AG04450 (cell line): ENCODE results near the gene SERINC5. TPM values are rescaled to one million over a fixed set of nuclear protein-coding genes. Genes with fewer than 3 reads are reported as not detected.

Experiments used
- CTCF ChIA-PET: fragments of 300-600, 350-600 bp; formaldehyde crosslinking; extraction: SDS; loops from one replicate; lab custom pipeline; 2022; ENCODE audit warnings: antibody characterized with exemption, inconsistent platforms; lab: Charles Lee
- POLR2A ChIA-PET: fragments of 350-600 bp; formaldehyde crosslinking; extraction: SDS; loops from one replicate; lab custom pipeline; 2021; ENCODE audit warnings: antibody characterized with exemption, inconsistent platforms; lab: Yijun Ruan, JAX
- DNase-seq: peaks from one replicate; pipeline ENCODE4 v3.0.0-alpha.2; 2011; ENCODE audit warnings: low read depth, low spot score
- H3K27ac ChIP-seq: one replicate; pipeline ENCODE4 v1.5.1; 2012; ENCODE audit warnings: low read depth, low read length, control low read depth
- H3K27me3 ChIP-seq: one replicate; pipeline ENCODE4 v1.6.0; 2012; ENCODE audit warnings: low read length; ENCODE audit not compliant: control insufficient read depth, insufficient read depth
- H3K4me3 ChIP-seq: 2 replicates; pipeline ENCODE4 v1.5.1; 2011; ENCODE audit warnings: mild to moderate bottlenecking, low read depth, low read length, control low read depth
- H3K9me3 ChIP-seq: 2 replicates; pipeline ENCODE4 v1.5.1; 2012; ENCODE audit warnings: low read length; ENCODE audit not compliant: control insufficient read depth, insufficient read depth
- CTCF ChIP-seq: IDR thresholded peaks from 2 replicates; pipeline ENCODE4 v1.5.1; 2011; ENCODE audit warnings: low read depth, low read length, control low read depth, inconsistent platforms
- polyA plus RNA-seq: library from polyadenylated mRNA; depleted of rRNA; stranded (reverse); fragments of >200 nt; gene quantifications from 2 replicates; pipeline ENCODE4 v1.2.3, GENCODE V29; 2011

SERINC5 gene
- polyA plus RNA-seq, 1 experiment, result 8.5 TPM

- DNase-seq, result no peak
- Histone ChIP-seq H3K27ac (no peak overlapping the region), H3K9me3 (no peaks in the 10 kb centered on the region), H3K27me3 (peaks cover 4% of the 10 kb centered on the region), H3K4me3 (no peak overlapping the region)
- no peak for TF ChIP-seq CTCF
- CTCF ChIA-PET, result interaction anchor here (1.0 kb wide), 1 partner anchor 7 kb away, joined by 3 read pairs; no protein-coding TSS in a partner anchor
- POLR2A ChIA-PET, result no interaction called here
Measured at GRCh38 chr5:80076131-80077050, 179.5 kb downstream of the SERINC5 start.

GRCh38 chr5:80072103-80073073 is 183.5 kb downstream of the SERINC5 start:
- H3K27ac ChIP-seq, result no peak overlapping the region
- H3K27me3 ChIP-seq, result no peaks in the 10 kb centered on the region
- CTCF ChIA-PET, result interaction anchor here (0.5 to 3.3 kb wide), 3 partner anchors 11 to 204 kb away, joined by 3 to 27 read pairs (median 3); no protein-coding TSS in a partner anchor
- H3K4me3 ChIP-seq, result no peak overlapping the region
- DNase-seq, result no peak
- no peak for TF ChIP-seq CTCF
- H3K9me3 ChIP-seq, result no peaks in the 10 kb centered on the region
- POLR2A ChIA-PET, result no interaction called here

- POLR2A ChIA-PET, result no interaction called here
Measured at GRCh38 chr5:80071510-80072021, 184.3 kb downstream of the SERINC5 start.

GRCh38 chr5:80070338-80071056 is 185.4 kb downstream of the SERINC5 start:
- H3K4me3 ChIP-seq, result no peak overlapping the region
- no peaks in the 10 kb centered on the region for H3K27me3 ChIP-seq
- CTCF ChIA-PET, result interaction anchor here (1.1 kb wide), 1 partner anchor 21 kb away, joined by 5 read pairs; no protein-coding TSS in a partner anchor
- no peak for TF ChIP-seq CTCF
- H3K27ac ChIP-seq, result no peak overlapping the region
- DNase-seq, result no peak
- POLR2A ChIA-PET, result no interaction called here
- H3K9me3 ChIP-seq, result no peaks in the 10 kb centered on the region

More at GRCh38 chr5:80071510-80072021, 184.3 kb downstream of the SERINC5 start:
- TF ChIP-seq CTCF, result no peak
- H3K27ac ChIP-seq, result no peak overlapping the region
- CTCF ChIA-PET, result interaction anchor here (3.3 kb wide), 1 partner anchor 12 kb away, joined by 27 read pairs; no protein-coding TSS in a partner anchor
- DNase-seq, result no peak
- H3K27me3 ChIP-seq, result no peaks in the 10 kb centered on the region
- H3K9me3 ChIP-seq, result no peaks in the 10 kb centered on the region
- no peak overlapping the region for H3K4me3 ChIP-seq
